Activated T-helper 1 cell treated with anti-CD3 and anti-CD28 coated beads, Interleukin-12 subunit alpha, Interleukin-12 subunit beta, Interleukin-2, Interleukin-4 antibody, amounts not matched to agents 30 ng/mL and 10 ng/mL and 1 ng/mL, durations not matched to agents 14 hours and 24 hours and 36 hours (primary cell): ENCODE data around the gene ACTL6B. TPM values are rescaled to one million over a fixed set of nuclear protein-coding genes. Genes with fewer than 3 reads are reported as not detected.

Experiments used
- total RNA-seq: library from RNA; stranded (reverse); gene quantifications from 2 replicates; pipeline ENCODE4 v1.2.3, GENCODE V29; 2022

Gene ACTL6B
- total RNA-seq, 1 donor from 2014 or later = not detected

Other genes starting within 250 kb of the ACTL6B start
- gene ZCWPW1, start 227.7 kb downstream of the ACTL6B start, total RNA-seq = 2.0 and 2.4 TPM in 2 replicates
- gene MEPCE, start 226.6 kb downstream of the ACTL6B start, total RNA-seq = 57.6 and 58.8 TPM in 2 replicates
- 57.6 and 58.6 TPM in 2 replicates for gene PPP1R35, start 220.0 kb downstream of the ACTL6B start, total RNA-seq
- gene SPACDR, start 192.2 kb downstream of the ACTL6B start, total RNA-seq = 2.8 and 2.9 TPM in 2 replicates
- gene TSC22D4, start 177.2 kb downstream of the ACTL6B start, total RNA-seq = 126 and 134 TPM in 2 replicates
- 0.23 and 0.37 TPM in 2 replicates for gene NYAP1, start 172.5 kb downstream of the ACTL6B start, total RNA-seq
- 113 and 124 TPM in 2 replicates for gene AGFG2, start 117.2 kb downstream of the ACTL6B start, total RNA-seq
- 9.1 and 11.2 TPM in 2 replicates for gene SAP25, start 82.5 kb downstream of the ACTL6B start, total RNA-seq
- gene LRCH4, start 70.3 kb downstream of the ACTL6B start, total RNA-seq = 104 and 107 TPM in 2 replicates
- gene FBXO24, start 70.1 kb downstream of the ACTL6B start, total RNA-seq = 0.27 and 0.41 TPM in 2 replicates
- 4.3 and 4.7 TPM in 2 replicates for gene PCOLCE, start 54.1 kb downstream of the ACTL6B start, total RNA-seq
- 10.3 and 11.5 TPM in 2 replicates for gene MOSPD3, start 43.9 kb downstream of the ACTL6B start, total RNA-seq
- gene TFR2, start 14.9 kb downstream of the ACTL6B start, total RNA-seq = 13.8 and 15.0 TPM in 2 replicates
- gene GNB2, start 17.3 kb upstream of the ACTL6B start, total RNA-seq = 218 and 221 TPM in 2 replicates
- gene GIGYF1, start 37.8 kb upstream of the ACTL6B start, total RNA-seq = 49.1 and 53.8 TPM in 2 replicates
- gene POP7, start 49.7 kb upstream of the ACTL6B start, total RNA-seq = 82.7 and 84.4 TPM in 2 replicates
- gene EPO, start 64.0 kb upstream of the ACTL6B start, total RNA-seq = not detected in 2 replicates
- not detected in 2 replicates for gene ZAN, start 77.1 kb upstream of the ACTL6B start, total RNA-seq
- 2.4 and 2.8 TPM in 2 replicates for gene EPHB4, start 171.1 kb upstream of the ACTL6B start, total RNA-seq
- gene SLC12A9, start 196.3 kb upstream of the ACTL6B start, total RNA-seq = 46.0 and 47.9 TPM in 2 replicates
- 41.5 and 44.1 TPM in 2 replicates for gene TRIP6, start 210.9 kb upstream of the ACTL6B start, total RNA-seq
- gene SRRT, start 218.7 kb upstream of the ACTL6B start, total RNA-seq = 294 and 306 TPM in 2 replicates
- gene UFSP1, start 233.3 kb upstream of the ACTL6B start, total RNA-seq = 4.1 and 5.5 TPM in 2 replicates
- gene ACHE, start 239.4 kb upstream of the ACTL6B start, total RNA-seq = 0.17 and 0.21 TPM in 2 replicates